Midbrain (tissue), 1 donor: ENCODE measurements around the gene SPSB3.

Experiments used
- DNase-seq: peaks from one replicate; lab custom pipeline; 2025; lab: John Stamatoyannopoulos, UW

Gene SPSB3

GRCh38 chr16:1788708-1789100, 6.3 kb upstream of the SPSB3 start:
- DNase-seq: no peak

GRCh38 chr16:1788095-1788707, 5.8 kb upstream of the SPSB3 start:
- no peak for DNase-seq

GRCh38 chr16:1787322-1788094, 5.1 kb upstream of the SPSB3 start:
- DNase-seq: no peak

GRCh38 chr16:1787056-1787321, 4.6 kb upstream of the SPSB3 start:
- no peak for DNase-seq

GRCh38 chr16:1786242-1787055, 4.1 kb upstream of the SPSB3 start:
- no peak for DNase-seq

GRCh38 chr16:1785846-1786170, 3.4 kb upstream of the SPSB3 start:
- no peak for DNase-seq

GRCh38 chr16:1784977-1785845, 2.8 kb upstream of the SPSB3 start:
- no peak for DNase-seq

GRCh38 chr16:1781758-1782407, 488 bp downstream of the SPSB3 start:
- DNase-seq: no peak

- no peak for DNase-seq
Measured at GRCh38 chr16:1781254-1781653, 1.1 kb downstream of the SPSB3 start.

GRCh38 chr16:1780677-1781072, 1.7 kb downstream of the SPSB3 start:
- DNase-seq: no peak

GRCh38 chr16:1779741-1780676, 2.4 kb downstream of the SPSB3 start:
- no peak for DNase-seq

- DNase-seq: no peak
Measured at GRCh38 chr16:1779234-1779701, 3.1 kb downstream of the SPSB3 start.

GRCh38 chr16:1778200-1779179, 3.9 kb downstream of the SPSB3 start:
- no peak for DNase-seq

GRCh38 chr16:1777375-1778199, 4.8 kb downstream of the SPSB3 start:
- no peak for DNase-seq

GRCh38 chr16:1776991-1777374, 5.4 kb downstream of the SPSB3 start:
- DNase-seq: no peak

- DNase-seq: no peak
Measured at GRCh38 chr16:1776672-1776955, 5.8 kb downstream of the SPSB3 start.

- DNase-seq: no peak
Measured at GRCh38 chr16:1775846-1776671, 6.3 kb downstream of the SPSB3 start.
